ENCODE data around the gene WDR27.

Gene WDR27

DNA sequence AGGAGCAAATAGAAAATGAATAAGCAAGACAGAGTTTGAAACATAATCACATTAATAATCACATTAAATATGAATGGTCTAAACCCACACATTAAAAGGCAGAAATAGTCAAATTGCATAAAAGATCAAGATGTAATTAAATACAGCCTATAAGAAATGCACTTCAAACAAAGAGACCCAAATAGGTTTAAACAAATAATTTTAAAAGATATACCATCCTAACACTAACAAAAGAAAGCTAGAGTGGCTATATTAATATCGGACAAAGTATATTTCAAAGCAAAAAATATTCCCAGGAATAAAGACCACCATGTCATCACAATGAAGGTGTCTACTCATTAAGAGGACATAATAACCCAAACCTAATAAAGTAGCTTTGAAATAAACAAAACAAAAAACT, 140.2 kb downstream of the WDR27 start:
- no peak for DNase-seq (ENCODE audit: low spot score)

DNA sequence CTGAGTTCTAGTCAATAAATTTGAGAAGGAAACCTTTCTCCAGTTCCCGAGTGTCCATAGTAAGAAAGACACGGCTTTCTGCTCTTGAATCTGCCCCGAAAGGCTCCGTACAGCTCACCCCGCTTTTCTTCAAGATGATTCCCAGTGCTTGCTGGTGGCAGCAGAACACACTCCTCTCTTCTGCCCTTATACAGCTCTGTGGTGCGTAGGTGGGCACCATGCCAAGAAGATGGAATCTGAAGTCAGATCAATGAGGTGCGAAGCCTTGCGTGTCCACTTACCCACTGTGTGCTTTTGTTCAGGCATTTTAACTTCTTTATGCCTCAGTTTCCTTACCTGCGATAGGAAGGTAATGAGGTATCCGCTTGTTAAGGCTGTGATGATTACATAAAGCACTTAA, 142.2 kb downstream of the WDR27 start:
- no peak for DNase-seq (ENCODE audit: low spot score)

DNA sequence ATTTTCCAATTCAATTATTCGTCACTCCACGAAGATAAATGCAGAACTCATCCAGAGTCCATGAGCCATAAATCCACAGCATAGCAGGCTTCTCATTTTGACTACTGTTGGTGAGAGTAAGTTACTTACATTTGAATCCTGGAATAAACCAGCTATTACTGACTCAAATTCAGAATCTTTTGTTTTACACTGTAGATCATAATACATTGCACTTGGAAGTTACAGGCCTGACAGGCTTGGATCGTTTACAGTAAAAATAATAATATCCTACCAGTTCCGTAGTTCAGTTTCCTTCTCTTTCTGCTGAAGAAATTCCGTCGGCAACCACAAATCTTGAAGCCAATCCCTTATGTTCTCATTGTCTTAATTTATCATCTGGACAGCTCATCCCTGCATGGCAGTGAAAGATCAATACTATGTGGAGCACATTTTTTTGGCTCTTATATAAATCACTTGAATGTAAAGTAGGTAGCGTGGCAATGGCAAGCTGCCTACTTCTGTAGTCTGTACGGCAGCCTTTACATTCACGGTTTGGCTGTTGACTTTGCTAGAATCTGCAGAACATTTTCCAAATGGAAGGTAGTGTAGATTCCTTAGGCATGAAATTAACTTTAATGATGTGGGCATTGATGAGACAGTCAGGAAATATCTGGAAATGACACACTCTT, 142.9 kb downstream of the WDR27 start:
- no peak for DNase-seq (ENCODE audit: low spot score)

- DNase-seq (ENCODE audit: low spot score), result no peak
These were observed 143.5 kb downstream of the WDR27 start for GRCh38 chr6:169558378-169558773.

DNA sequence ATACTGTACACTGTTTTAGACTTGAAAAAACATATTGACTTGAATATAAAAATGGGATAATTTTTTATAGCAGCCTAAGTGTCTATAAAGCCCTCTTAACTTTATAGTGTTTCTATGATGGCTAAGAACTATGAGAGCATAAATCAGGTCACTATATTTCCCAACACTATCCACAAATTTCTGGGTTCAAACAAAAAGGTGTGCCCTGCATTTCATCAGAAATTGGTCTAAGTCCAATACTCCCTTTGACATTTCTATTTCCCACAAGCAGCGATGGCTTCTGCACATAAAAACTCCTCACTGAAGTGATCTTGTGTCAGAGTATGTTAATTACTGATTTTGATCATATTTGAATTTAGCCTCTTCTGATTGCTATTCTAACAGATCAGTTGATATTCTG, 143.9 kb downstream of the WDR27 start:
- no peak for DNase-seq (ENCODE audit: low spot score)

GRCh38 chr6:169556758-169557548, 144.9 kb downstream of the WDR27 start:
- no peak for DNase-seq (ENCODE audit: low spot score)

DNA sequence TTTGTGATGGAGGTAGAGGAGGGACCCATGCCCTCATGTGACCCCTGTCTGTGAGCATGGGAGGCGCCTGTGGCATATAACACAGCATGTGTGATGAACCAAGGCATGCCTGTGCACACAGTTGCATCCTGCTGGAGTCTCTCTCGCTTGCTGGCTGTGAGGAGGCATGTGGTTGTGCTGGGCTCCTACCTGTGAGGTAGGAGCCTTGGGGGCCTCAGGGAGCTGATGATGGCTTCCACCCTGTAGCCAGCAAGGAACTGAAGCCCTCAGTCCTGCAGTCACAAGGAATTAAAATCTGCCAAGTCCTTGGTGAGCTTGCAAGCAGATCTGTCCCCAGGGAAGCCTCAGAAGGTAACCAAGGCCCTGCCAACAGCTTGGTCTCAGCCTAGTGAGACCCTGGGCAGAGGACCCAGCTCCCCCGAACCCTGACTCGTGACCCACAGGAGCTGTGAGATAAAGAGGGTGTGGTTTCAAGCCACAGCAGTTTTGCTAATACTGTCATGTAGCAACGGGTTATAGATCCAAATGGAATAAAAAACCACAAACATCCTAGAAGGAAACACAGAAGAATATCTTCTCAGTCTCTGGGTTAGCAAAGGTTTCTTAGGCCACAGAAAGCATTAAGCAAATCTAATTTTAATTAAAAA, 145.7 kb downstream of the WDR27 start:
- no peak for DNase-seq (ENCODE audit: low spot score)

- DNase-seq (ENCODE audit: low spot score), result no peak
These were observed 155.8 kb downstream of the WDR27 start for GRCh38 chr6:169545982-169546381.

- no peak for DNase-seq (ENCODE audit: low spot score)
These were observed 158.1 kb downstream of the WDR27 start for GRCh38 chr6:169543704-169544103.

- no peak for DNase-seq (ENCODE audit: low spot score)
These were observed 159.3 kb downstream of the WDR27 start for GRCh38 chr6:169542491-169542890.

DNA sequence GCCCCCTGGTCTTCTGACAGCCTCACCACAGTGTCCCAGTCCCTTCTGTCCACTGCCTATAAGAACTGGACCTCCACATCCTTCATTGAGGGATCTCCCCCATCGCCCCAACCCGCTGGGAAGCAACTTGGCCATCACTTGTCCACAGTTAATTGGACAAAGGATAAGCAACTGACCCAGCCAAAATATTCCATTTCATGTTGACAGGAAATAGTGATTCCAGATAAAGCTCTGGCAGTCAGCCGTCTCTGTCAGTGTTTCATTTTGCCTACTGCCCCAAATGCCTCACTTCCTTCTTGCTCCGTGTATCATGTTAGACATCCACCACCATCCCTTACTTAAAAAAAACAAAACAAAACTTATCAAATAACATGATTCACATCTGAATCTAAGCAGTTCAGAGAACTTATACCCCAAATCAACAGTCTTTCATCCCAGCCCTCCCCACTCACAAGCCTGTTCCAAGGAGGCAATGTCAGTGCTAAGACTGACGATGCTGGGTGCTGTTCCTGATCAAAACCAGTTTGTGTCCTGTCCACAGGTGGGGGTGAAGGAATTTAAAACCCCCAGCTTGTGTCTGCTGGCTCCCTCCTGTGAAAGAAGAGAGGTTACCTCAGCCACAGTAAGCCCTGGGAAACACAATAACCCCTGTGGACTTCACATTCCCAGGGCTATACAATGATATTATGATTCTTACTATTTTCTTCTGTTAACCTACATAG, 162.5 kb downstream of the WDR27 start:
- peak; percentile 21 for DNase-seq (ENCODE audit: low spot score)

GRCh38 chr6:169536446-169537170, 165.2 kb downstream of the WDR27 start:
- no peak for DNase-seq (ENCODE audit: low spot score)

GRCh38 chr6:169534039-169534421, 167.8 kb downstream of the WDR27 start:
- DNase-seq (ENCODE audit: low spot score), result no peak

- DNase-seq (ENCODE audit: low spot score), result no peak
These were observed 168.4 kb downstream of the WDR27 start for GRCh38 chr6:169533301-169534038.

- no peak for DNase-seq (ENCODE audit: low spot score)
These were observed 171.1 kb downstream of the WDR27 start for GRCh38 chr6:169530752-169531123.

GRCh38 chr6:169529931-169530751, 171.7 kb downstream of the WDR27 start:
- no peak for DNase-seq (ENCODE audit: low spot score)

DNA sequence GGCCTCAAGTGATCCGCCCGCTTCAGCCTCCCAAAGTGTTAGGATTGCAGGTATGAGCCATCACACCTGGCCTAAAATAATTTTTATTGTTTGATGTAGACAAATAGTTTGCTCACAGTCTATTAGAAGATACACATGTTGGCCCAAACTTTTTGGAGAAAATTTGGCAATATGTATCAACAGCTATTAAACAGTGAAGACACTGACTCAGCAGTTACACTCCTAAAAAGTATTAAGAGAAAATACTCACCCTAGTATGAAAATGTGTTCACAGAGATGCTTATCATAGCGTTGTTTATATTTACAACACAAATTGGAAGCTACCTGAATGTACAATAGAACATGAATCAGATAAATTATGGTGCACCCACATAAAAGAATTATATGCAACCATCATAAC, 173.1 kb downstream of the WDR27 start:
- no peak for DNase-seq (ENCODE audit: low spot score)

DNA sequence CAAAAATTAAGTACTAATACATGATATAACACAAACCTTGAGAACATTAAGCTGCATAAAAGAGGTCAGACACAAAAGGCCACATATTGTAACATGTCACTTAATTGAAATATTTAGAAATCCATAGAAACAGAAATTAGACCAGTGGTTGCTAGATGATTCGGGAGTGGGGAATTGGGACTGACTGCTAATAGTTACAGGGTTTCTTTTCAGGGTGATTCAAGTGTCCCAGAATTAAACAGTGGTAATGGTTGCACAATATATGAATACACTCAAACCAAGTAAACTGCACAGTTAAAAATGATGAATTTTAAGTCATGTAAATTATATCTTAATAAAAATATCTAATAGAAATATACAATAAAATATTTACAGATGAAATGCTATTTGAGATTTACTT, 174.5 kb downstream of the WDR27 start:
- DNase-seq (ENCODE audit: low spot score), result no peak

- DNase-seq (ENCODE audit: low spot score), result no peak
These were observed 180.0 kb downstream of the WDR27 start for GRCh38 chr6:169521825-169522224.

- DNase-seq (ENCODE audit: low spot score), result no peak
These were observed 181.7 kb downstream of the WDR27 start for GRCh38 chr6:169520104-169520503.

Data from kidney capillary endothelial cell (primary cell).